Thoracic aorta (tissue), 2 donors: ENCODE results near the gene CATSPER1. TPM values are rescaled to one million over a fixed set of nuclear protein-coding genes. Genes with fewer than 3 reads are reported as not detected.
A peak's percentile ranks its signal among the peaks of the same experiment; 100 is the strongest.

Experiments used
- ATAC-seq: fragments of 150-250 bp; one replicate; pipeline ENCODE4 v1.8.0; 2017; ENCODE audit warnings: low read depth; ENCODE audit not compliant: insufficient number of reproducible peaks, low FRiP score
- DNase-seq: peaks from one replicate; pipeline ENCODE4 v3.0.0-alpha.2; 2020; ENCODE audit warnings: low spot score
- H3K27ac ChIP-seq, 2 donors: fragments of 200-600 bp; sonication (generic); 1 replicate in 1 of 2; 2 replicates in 1 of 2; pipeline ENCODE4 v1.5.1; 2016; ENCODE audit warnings: mild to moderate bottlenecking in 2 of 2, moderate library complexity in 2 of 2
- H3K27me3 ChIP-seq: fragments of 200-600 bp; sonication (generic); replicated peaks from 2 replicates; pipeline ENCODE4 v1.6.0; 2016; ENCODE audit warnings: mild to moderate bottlenecking; ENCODE audit not compliant: insufficient read depth
- H3K36me3 ChIP-seq: fragments of 200-600 bp; sonication (generic); one replicate; pipeline ENCODE4 v1.5.1; 2016
- H3K4me1 ChIP-seq, 2 donors: fragments of 200-600 bp; sonication (generic); 1 replicate in 1 of 2; 2 replicates in 1 of 2; pipeline versions ENCODE4 v1.5.1 to v1.6.0; 2016; ENCODE audit warnings: low read depth in 2 of 2, mild to moderate bottlenecking in 1 of 2; ENCODE audit not compliant: control insufficient read depth in 1 of 2
- H3K4me3 ChIP-seq: fragments of 200-600 bp; sonication (generic); 2 replicates; pipeline ENCODE4 v1.5.1; 2016; ENCODE audit warnings: mild to moderate bottlenecking
- H3K9me3 ChIP-seq: fragments of 200-600 bp; sonication (generic); 2 replicates; pipeline ENCODE4 v1.5.1; 2016
- CTCF ChIP-seq: fragments of 200-600 bp; sonication (generic); IDR thresholded peaks from one replicate; pipeline ENCODE4 v1.5.1; 2019; ENCODE audit warnings: antibody characterized with exemption
- total RNA-seq, 2 donors: library from RNA; depleted of rRNA; stranded (reverse); fragments of >200 nt; gene quantifications; one replicate each; pipeline versions ENCODE4 v1.1.0 to v1.2.3, GENCODE V29; 2016

CATSPER1 gene
- total RNA-seq, 2 donors from 2014 or later: not detected

GRCh38 chr11:66068154-66068821 is 42.0 kb upstream of the CATSPER1 start:
- no peak for DNase-seq
- Histone ChIP-seq H3K27ac (peak overlapping the region; percentile 96 to 98), H3K36me3 (peaks cover 31% of the 10 kb centered on the region), H3K27me3 (no peaks in the 10 kb centered on the region), H3K9me3 (no peaks in the 10 kb centered on the region), H3K4me1 (peaks cover 18 to 33% of the 10 kb centered on the region in 2 donors), H3K4me3 (no peak overlapping the region)
- ATAC-seq: no peak
- peak; percentile 89 for TF ChIP-seq CTCF

GRCh38 chr11:66067640-66068039 is 41.4 kb upstream of the CATSPER1 start:
- H3K36me3 ChIP-seq: peaks cover 38% of the 10 kb centered on the region
- H3K27ac ChIP-seq: peak overlapping the region; percentile 96 to 98

DNA sequence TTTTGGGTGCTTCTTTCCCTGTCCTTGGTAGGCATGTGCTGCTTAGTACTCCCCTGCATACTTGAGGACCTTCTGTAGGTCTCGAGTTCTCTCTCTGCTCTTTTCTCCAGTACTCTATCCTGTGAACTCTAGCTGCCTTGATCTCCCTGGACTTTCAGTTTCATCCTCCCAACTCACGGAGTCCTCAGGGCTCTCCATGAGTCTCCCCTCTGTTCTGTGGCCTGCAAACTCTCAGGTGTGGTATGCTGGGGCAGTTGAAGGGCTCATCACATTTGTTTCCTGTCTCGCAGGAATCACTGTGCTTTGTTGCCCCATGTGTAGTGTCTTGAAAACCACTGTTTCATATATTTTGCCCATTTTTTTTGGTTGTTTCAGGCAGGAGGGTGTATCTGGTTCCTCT is 40.5 kb upstream of the CATSPER1 start:
- Histone ChIP-seq H3K9me3 (no peaks in the 10 kb centered on the region), H3K27ac (no peak overlapping the region), H3K4me3 (no peak overlapping the region), H3K36me3 (peaks cover 43% of the 10 kb centered on the region), H3K4me1 (peaks cover 11 to 27% of the 10 kb centered on the region in 2 donors), H3K27me3 (no peaks in the 10 kb centered on the region)
- DNase-seq: no peak
- no peak for TF ChIP-seq CTCF
- no peak for ATAC-seq

More at GRCh38 chr11:66067640-66068039, 41.4 kb upstream of the CATSPER1 start:
- H3K9me3 ChIP-seq: no peaks in the 10 kb centered on the region
- DNase-seq (no peak), ATAC-seq (no peak)
- no peak overlapping the region for H3K4me3 ChIP-seq
- H3K27me3 ChIP-seq: no peaks in the 10 kb centered on the region
- TF ChIP-seq CTCF: no peak
- H3K4me1 ChIP-seq: peaks cover 18 to 33% of the 10 kb centered on the region in 2 donors

GRCh38 chr11:66064571-66064970 is 38.3 kb upstream of the CATSPER1 start:
- peaks cover 65% of the 10 kb centered on the region for H3K36me3 ChIP-seq

DNA sequence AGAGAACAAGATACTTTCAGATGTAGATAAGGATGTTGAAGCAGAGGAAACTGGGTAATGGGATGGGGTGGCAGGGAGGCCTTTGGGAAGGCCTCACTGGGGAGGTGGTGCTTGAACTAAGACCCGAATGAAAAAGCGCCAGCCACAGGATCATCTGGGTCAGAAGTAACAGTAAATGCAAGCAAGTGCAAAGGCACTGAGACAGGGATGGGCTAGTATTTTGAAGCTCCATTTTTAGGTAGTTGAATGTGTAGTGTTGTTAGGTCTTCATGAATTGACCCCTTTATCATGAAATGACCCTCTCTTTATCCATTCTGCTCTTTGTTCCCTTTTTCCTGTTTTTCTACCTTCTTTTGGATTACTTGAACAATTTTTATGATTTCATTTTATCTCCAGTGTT is 37.6 kb upstream of the CATSPER1 start:
- H3K36me3 ChIP-seq: peaks cover 70% of the 10 kb centered on the region
- TF ChIP-seq CTCF: no peak
- H3K4me3 ChIP-seq: no peak overlapping the region
- ATAC-seq (no peak), DNase-seq (no peak)
- H3K27ac ChIP-seq: no peak overlapping the region
- peaks cover 5 to 11% of the 10 kb centered on the region in 2 donors for H3K4me1 ChIP-seq
- H3K9me3 ChIP-seq: no peaks in the 10 kb centered on the region
- no peaks in the 10 kb centered on the region for H3K27me3 ChIP-seq

More at GRCh38 chr11:66064571-66064970, 38.3 kb upstream of the CATSPER1 start:
- ATAC-seq (no peak), DNase-seq (no peak)
- peaks cover 11 to 18% of the 10 kb centered on the region in 2 donors for H3K4me1 ChIP-seq
- no peaks in the 10 kb centered on the region for H3K9me3 ChIP-seq
- no peak for TF ChIP-seq CTCF
- H3K4me3 ChIP-seq: no peak overlapping the region
- H3K27ac ChIP-seq: no peak overlapping the region
- no peaks in the 10 kb centered on the region for H3K27me3 ChIP-seq
